Peyer's patch (tissue), 4 donors: ENCODE data around the gene LCE3E.

Experiments
- CTCF ChIP-seq, 6 experiments: fragments of 450-650 bp in 4 of 6; fragments of 200-600 bp in 2 of 6; sonication (generic) in 1 of 6; IDR thresholded peaks; one replicate each; pipeline ENCODE4 v1.5.1; 2017 to 2019; ENCODE audit warnings: antibody characterized with exemption in 6 of 6, mild to moderate bottlenecking in 3 of 6, moderate library complexity in 1 of 6
- POLR2A ChIP-seq, 2 donors: fragments of 450-650 bp; IDR thresholded peaks; one replicate each; pipeline ENCODE4 v1.5.1; 2017; ENCODE audit warnings: antibody characterized with exemption in 2 of 2, mild to moderate bottlenecking in 2 of 2, moderate library complexity in 2 of 2

- TF ChIP-seq CTCF (IDR thresholded peaks at IDR 0.05) (no peak), POLR2A (IDR thresholded peaks at IDR 0.05) (no peak)
These were observed at the start of gene LCE3E for GRCh38 chr1:152566681-152567080.
